HFF-Myc (cell line): ENCODE results near the gene HNRNPLL.

Experiments used
- DNase-seq: peaks from one replicate; pipeline ENCODE4 v3.0.0-alpha.2; 2011; ENCODE audit warnings: low read depth; ENCODE audit errors: extremely low read depth
- H3K4me3 ChIP-seq: replicated peaks from 2 replicates; pipeline ENCODE4 v1.5.1; 2011; ENCODE audit warnings: low read depth, mild to moderate bottlenecking, control low read depth, low read length
- CTCF ChIP-seq: IDR thresholded peaks from 2 replicates; pipeline ENCODE4 v1.5.1; 2012; ENCODE audit warnings: mild to moderate bottlenecking, low read depth, low read length, control low read depth; ENCODE audit errors: missing control alignments

HNRNPLL gene

GRCh38 chr2:38631976-38632375, 29.2 kb upstream of the HNRNPLL start:
- no peak overlapping the region for H3K4me3 ChIP-seq
- DNase-seq: no peak
- no peak for TF ChIP-seq CTCF

- no peak for TF ChIP-seq CTCF
- H3K4me3 ChIP-seq: no peak overlapping the region
- no peak for DNase-seq
Measured at GRCh38 chr2:38629684-38630083, 27.0 kb upstream of the HNRNPLL start.

- DNase-seq: no peak
- H3K4me3 ChIP-seq: no peak overlapping the region
- TF ChIP-seq CTCF: no peak
Measured at GRCh38 chr2:38627391-38627790, 24.7 kb upstream of the HNRNPLL start.

- DNase-seq: no peak
- TF ChIP-seq CTCF: no peak
- H3K4me3 ChIP-seq: no peak overlapping the region
Measured at GRCh38 chr2:38626326-38627035, 23.8 kb upstream of the HNRNPLL start.

- DNase-seq: no peak
Measured at GRCh38 chr2:38622210-38622609, 19.5 kb upstream of the HNRNPLL start.

GRCh38 chr2:38621018-38621417, 18.3 kb upstream of the HNRNPLL start:
- H3K4me3 ChIP-seq: no peak overlapping the region
- DNase-seq: no peak
- TF ChIP-seq CTCF: no peak

More at GRCh38 chr2:38622210-38622609, 19.5 kb upstream of the HNRNPLL start:
- no peak for TF ChIP-seq CTCF
- H3K4me3 ChIP-seq: no peak overlapping the region
